ENCODE data around the gene ADGRV1.
"Not testable (repeated sequence)": the region's sequence is repeated elsewhere in the genome, so short reads cannot be mapped to it uniquely, and the experiment has no call there.

Gene ADGRV1

DNA sequence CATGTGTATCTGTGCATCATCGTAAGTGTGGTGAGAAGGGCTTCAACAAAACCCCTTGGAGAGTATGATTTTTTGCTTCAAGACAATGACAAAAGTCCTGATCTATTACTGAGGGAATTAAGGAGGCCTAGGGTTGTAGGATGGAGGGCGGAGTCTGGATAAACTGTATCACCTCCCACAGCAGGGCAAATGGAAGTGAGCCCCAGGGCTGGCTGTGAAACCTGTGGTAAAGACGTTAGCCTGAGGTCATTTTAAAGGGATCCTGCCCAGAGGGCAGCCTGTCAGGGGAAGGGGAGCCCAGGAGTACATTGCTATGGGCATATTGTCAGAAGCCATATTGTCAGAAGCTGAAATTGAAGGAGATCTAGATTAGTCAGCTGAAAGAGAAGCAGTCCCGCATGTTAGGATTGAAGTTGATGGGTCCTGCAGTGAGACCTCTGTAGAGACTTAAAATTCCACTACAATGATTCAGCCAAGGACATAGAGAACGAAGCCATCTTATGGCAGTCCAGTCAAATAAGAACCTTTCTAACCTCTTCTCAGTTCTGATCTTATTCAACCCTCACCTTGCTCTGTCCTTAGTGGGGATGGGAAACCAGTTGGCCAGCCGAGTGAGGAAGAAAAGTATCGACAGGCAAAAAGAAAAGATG lies 26.9 kb downstream of the ADGRV1 start:
- H3K4me3 Mint-ChIP-seq: no peak overlapping the region
- H3K27me3 Mint-ChIP-seq: peaks cover 44 to 46% of the 10 kb centered on the region in 2 donors
- H3K36me3 Mint-ChIP-seq (ENCODE audit: insufficient read depth): no peaks in the 10 kb centered on the region
- no peaks in the 10 kb centered on the region for H3K9me3 Mint-ChIP-seq
- ATAC-seq (replicated peaks) (no peak), DNase-seq (no peak)
- H3K4me1 Mint-ChIP-seq (ENCODE audit: low read depth in 2 of 2): no peaks in the 10 kb centered on the region
- H3K27ac Mint-ChIP-seq: no peak overlapping the region

DNA sequence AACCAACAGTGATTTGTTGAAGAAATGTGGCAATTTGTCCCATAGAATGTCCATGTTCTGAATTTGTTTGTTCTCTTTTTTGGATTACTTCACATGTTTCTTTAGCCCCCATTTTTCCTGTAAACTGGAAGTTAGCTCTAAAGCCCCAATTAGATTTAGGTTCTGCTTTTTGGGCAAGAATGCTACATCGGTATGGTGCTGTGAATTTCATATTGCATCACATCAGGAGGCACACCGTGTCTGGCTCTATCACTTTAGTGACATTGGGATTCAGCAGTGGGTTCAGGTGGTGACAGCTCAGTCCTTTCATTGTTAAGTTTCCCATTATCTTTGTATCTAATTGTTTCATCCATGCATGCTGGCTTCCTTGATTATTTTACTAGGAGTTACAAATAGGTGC lies 27.9 kb downstream of the ADGRV1 start:
- H3K4me3 Mint-ChIP-seq: no peak overlapping the region
- no peak overlapping the region for H3K27ac Mint-ChIP-seq
- no peaks in the 10 kb centered on the region for H3K9me3 Mint-ChIP-seq
- H3K36me3 Mint-ChIP-seq (ENCODE audit: insufficient read depth): no peaks in the 10 kb centered on the region
- no peaks in the 10 kb centered on the region for H3K4me1 Mint-ChIP-seq (ENCODE audit: low read depth in 2 of 2)
- H3K27me3 Mint-ChIP-seq: peaks cover 34 to 37% of the 10 kb centered on the region in 2 donors
- DNase-seq (no peak), ATAC-seq (replicated peaks) (no peak)

DNA sequence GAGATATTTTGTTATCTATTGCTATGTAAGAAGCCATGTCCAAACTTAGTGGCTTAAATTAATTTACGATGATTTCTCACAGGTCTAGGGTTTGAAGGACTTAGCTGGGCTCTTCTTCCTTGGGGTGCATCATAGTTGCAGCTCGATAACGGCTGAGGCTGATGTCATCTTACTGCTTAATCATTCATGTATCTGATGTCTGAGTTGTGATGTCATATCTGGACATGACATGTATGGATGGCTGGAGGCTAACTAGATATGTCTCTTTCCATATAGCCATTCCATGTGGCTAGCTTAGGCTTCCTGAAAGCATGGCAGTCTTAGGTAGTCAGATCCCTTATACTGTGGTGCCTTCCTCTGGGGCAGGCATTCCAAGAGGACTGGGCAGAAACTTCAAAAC lies 31.6 kb downstream of the ADGRV1 start:
- Mint-ChIP-seq H3K4me1 (ENCODE audit: low read depth in 2 of 2) (no peaks in the 10 kb centered on the region), H3K27ac (no peak overlapping the region), H3K9me3 (peaks cover 0 to 2% of the 10 kb centered on the region in 2 donors), H3K4me3 (no peak overlapping the region), H3K27me3 (peaks cover 29% of the 10 kb centered on the region in 2 donors), H3K36me3 (ENCODE audit: insufficient read depth) (no peaks in the 10 kb centered on the region)
- no peak for DNase-seq
- ATAC-seq (replicated peaks): no peak

DNA sequence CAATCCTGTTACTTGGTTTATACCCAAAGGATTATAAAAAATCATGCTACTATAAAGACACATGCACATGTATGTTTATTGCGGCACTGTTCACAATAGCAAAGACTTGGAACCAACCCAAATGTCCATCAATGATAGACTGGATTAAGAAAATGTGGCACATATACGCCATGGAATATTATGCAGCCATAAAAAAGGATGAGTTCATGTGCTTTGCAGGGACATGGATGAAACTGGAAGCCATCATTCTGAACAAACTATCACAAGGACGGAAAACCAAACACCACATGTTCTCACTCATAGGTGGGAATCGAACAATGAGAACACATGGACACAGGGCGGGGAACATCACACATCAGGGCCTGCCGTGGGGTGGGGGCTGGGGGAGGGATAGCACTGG lies 34.5 kb downstream of the ADGRV1 start:
- DNase-seq; H3K4me3 Mint-ChIP-seq; H3K27ac Mint-ChIP-seq; H3K36me3 Mint-ChIP-seq (ENCODE audit: insufficient read depth); H3K4me1 Mint-ChIP-seq (ENCODE audit: low read depth in 2 of 2); ATAC-seq (replicated peaks); H3K9me3 Mint-ChIP-seq: not testable (repeated sequence)
- H3K27me3 Mint-ChIP-seq: peaks cover 13 to 20% of the 10 kb centered on the region in 2 donors

DNA sequence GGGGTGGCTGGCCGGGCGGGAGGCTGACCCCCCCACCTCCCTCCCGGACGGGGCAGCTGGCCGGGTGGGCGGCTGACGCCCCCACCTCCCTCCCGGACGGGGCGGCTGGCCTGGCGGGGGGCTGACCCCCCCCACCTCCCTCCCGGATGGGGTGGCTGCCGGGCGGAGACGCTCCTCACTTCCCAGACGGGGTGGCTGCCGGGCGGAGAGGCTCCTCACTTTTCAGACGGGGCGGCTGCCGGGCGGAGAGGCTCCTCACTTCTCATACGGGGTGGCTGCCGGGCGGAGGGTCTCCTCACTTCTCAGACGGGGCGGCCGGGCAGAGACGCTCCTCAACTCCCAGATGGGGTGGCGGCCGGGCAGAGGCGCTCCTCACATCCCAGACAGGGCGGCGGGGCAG lies 37.2 kb downstream of the ADGRV1 start:
- H3K9me3 Mint-ChIP-seq: not testable (repeated sequence)

DNA sequence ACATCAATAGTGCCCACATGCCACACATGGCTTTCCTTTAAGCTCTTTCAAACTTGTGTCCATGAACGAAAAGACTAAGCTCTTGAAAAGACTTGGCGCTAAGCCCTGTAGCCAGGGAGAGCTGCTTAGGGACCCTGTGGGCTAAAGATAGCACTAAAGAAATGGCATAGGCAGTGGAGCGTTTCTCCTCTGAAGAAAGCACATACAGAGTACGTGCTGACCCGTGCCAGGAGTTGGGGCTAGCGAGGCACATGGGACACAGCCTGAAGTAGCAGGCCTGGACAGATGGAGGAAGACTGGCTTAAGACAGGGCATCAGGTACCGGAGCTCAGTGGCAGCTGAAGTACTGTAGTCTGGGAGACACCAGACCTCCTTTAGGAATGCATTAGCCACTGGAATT lies 39.7 kb downstream of the ADGRV1 start:
- no peak for ATAC-seq (replicated peaks)
- no peak overlapping the region for H3K27ac Mint-ChIP-seq
- no peaks in the 10 kb centered on the region for H3K36me3 Mint-ChIP-seq (ENCODE audit: insufficient read depth)
- DNase-seq: no peak
- H3K4me1 Mint-ChIP-seq (ENCODE audit: low read depth in 2 of 2): no peaks in the 10 kb centered on the region
- no peaks in the 10 kb centered on the region for H3K9me3 Mint-ChIP-seq
- H3K4me3 Mint-ChIP-seq: no peak overlapping the region
- H3K27me3 Mint-ChIP-seq: no peaks in the 10 kb centered on the region

More for the DNA sequence above, 37.2 kb downstream of the ADGRV1 start:
- H3K4me1 Mint-ChIP-seq (ENCODE audit: low read depth in 2 of 2); ATAC-seq (replicated peaks); H3K27ac Mint-ChIP-seq; DNase-seq; H3K4me3 Mint-ChIP-seq; H3K27me3 Mint-ChIP-seq; H3K36me3 Mint-ChIP-seq (ENCODE audit: insufficient read depth): not testable (repeated sequence)

DNA sequence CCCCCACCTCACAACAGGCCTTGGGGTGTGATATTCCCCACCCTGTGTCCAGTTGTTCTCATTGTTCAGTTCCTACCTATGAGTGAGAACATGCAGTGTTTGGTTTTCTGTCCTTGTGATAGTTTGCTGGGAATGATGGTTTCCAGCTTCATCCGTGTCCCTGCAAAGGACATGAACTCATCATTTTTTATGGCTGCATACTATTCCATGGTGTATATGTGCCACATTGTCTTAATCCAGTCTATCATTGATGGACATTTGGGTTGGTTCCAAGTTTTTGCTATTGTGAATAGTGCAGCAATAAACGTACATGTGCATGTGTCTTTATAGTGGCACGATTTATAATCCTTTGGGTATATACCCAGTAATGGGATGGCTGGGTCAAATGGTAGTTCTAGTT lies 41.7 kb downstream of the ADGRV1 start:
- H3K27ac Mint-ChIP-seq; H3K9me3 Mint-ChIP-seq; DNase-seq; H3K4me1 Mint-ChIP-seq (ENCODE audit: low read depth in 2 of 2); ATAC-seq (replicated peaks); H3K27me3 Mint-ChIP-seq; H3K36me3 Mint-ChIP-seq (ENCODE audit: insufficient read depth); H3K4me3 Mint-ChIP-seq: not testable (repeated sequence)

DNA sequence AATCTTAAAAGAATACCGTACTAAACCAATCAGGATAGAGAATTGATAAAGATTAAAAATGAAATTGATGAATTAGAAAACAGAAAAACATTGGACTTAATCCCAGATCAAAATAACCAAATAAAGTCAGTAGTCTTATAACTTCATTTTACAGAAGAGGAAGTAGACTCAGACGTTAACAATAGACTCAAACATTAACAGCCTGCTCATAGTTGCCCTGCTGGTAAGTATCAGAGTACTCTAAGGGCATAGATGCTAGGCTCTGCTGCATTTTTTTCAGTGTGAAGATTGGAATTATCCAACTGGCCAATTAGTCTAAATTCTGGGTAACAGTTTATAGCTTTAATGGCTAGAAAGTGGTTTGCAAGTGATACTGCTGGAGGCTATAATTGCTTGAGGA lies 42.9 kb downstream of the ADGRV1 start:
- Mint-ChIP-seq H3K4me3 (no peak overlapping the region), H3K36me3 (ENCODE audit: insufficient read depth) (no peaks in the 10 kb centered on the region), H3K4me1 (ENCODE audit: low read depth in 2 of 2) (no peaks in the 10 kb centered on the region), H3K9me3 (no peaks in the 10 kb centered on the region), H3K27me3 (peaks cover 5 to 9% of the 10 kb centered on the region in 2 donors), H3K27ac (no peak overlapping the region)
- ATAC-seq (replicated peaks) (no peak), DNase-seq (no peak)

DNA sequence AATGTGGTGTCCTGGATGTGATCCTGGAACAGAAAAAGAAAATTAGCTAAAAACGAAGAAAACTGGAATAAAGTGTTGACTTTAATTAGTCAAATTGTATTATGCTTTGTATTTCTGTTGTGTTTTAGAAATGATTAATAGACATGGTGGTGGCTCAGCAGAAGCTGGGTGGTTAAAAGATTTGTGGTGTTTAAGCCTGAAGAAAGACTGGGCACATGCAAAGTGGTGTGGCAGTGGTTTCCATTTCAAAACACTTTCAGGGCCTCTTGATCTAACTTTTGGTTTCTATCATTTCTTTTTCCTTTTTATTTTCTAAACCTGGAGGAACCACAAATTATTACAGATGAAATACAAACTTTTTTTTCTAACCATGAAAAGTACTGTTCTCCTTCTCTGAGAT lies 44.1 kb downstream of the ADGRV1 start:
- no peaks in the 10 kb centered on the region for H3K9me3 Mint-ChIP-seq
- no peak overlapping the region for H3K4me3 Mint-ChIP-seq
- no peak overlapping the region for H3K27ac Mint-ChIP-seq
- DNase-seq (no peak), ATAC-seq (replicated peaks) (no peak)
- H3K36me3 Mint-ChIP-seq (ENCODE audit: insufficient read depth): no peaks in the 10 kb centered on the region
- no peaks in the 10 kb centered on the region for H3K4me1 Mint-ChIP-seq (ENCODE audit: low read depth in 2 of 2)
- peaks cover 14 to 15% of the 10 kb centered on the region in 2 donors for H3K27me3 Mint-ChIP-seq

DNA sequence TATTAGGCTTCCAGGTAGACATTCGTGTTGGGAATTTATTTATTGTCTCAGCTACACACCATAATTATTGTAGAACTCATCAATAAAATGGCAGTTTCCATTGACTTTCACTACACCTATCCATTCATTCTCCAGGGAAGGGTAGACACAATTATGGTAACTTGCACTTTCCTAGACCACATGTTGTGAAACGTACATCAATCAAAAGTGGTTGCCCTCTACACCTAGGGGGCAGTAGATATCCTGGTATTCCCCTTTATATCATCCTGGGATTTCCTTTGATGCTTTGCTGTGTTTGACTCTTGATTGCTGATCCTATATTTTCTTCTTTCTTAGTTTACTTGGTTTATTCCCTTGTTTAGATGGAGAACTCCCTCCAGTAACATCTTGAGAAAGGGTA lies 47.9 kb downstream of the ADGRV1 start:
- H3K4me3 Mint-ChIP-seq: no peak overlapping the region
- H3K27me3 Mint-ChIP-seq: peaks cover 28 to 29% of the 10 kb centered on the region in 2 donors
- H3K36me3 Mint-ChIP-seq (ENCODE audit: insufficient read depth): no peaks in the 10 kb centered on the region
- H3K9me3 Mint-ChIP-seq: no peaks in the 10 kb centered on the region
- no peaks in the 10 kb centered on the region for H3K4me1 Mint-ChIP-seq (ENCODE audit: low read depth in 2 of 2)
- ATAC-seq (replicated peaks) (no peak), DNase-seq (no peak)
- H3K27ac Mint-ChIP-seq: no peak overlapping the region

DNA sequence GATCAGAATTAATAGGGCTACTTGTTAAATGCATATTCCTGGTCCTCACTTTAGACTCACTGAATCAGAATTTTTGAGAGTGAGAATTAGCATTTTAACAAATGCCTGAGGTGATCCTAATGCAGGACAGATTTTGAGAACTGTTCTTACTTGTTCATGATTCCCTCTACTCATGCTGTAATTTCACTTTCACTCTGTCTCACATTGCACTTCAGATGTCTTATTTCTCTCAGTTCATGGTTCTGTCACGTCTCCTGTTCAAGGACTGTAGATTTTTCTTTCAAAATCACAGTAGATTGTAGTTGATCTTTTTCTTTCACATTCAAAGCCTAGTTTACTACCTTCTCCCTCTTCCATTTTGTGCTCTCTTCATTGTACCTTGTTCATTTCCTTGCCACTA lies 54.3 kb downstream of the ADGRV1 start:
- no peak for ATAC-seq (replicated peaks)

DNA sequence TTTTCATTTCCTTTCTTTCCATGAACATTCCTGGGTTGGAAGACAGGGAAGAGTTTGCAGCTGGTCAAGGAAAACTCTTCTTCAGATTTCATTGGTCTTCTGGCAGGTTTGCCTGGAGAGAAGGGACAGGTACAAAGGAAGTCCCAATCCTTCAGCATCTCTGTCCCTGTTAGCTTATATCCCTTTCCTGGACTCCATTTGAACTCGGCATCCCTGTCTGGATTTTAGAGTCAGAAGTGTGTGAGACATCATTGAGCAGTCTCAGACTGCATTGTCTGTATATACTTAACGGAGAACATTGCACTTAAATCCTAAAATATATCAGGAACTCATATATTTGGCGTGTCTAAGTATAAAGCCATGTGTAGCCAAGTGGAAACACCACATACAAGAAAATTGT lies 54.9 kb downstream of the ADGRV1 start:
- Mint-ChIP-seq H3K27me3 (peaks cover 9 to 13% of the 10 kb centered on the region in 2 donors), H3K9me3 (no peaks in the 10 kb centered on the region), H3K4me3 (no peak overlapping the region), H3K36me3 (ENCODE audit: insufficient read depth) (no peaks in the 10 kb centered on the region), H3K27ac (no peak overlapping the region), H3K4me1 (ENCODE audit: low read depth in 2 of 2) (peaks cover 3 to 7% of the 10 kb centered on the region in 2 donors)
- DNase-seq (no peak), ATAC-seq (replicated peaks) (no peak)

More for the DNA sequence above, 54.3 kb downstream of the ADGRV1 start:
- no peak for DNase-seq
- Mint-ChIP-seq H3K9me3 (no peaks in the 10 kb centered on the region), H3K4me1 (ENCODE audit: low read depth in 2 of 2) (peaks cover 3 to 7% of the 10 kb centered on the region in 2 donors), H3K4me3 (no peak overlapping the region), H3K27me3 (peaks cover 13 to 14% of the 10 kb centered on the region in 2 donors), H3K27ac (no peak overlapping the region), H3K36me3 (ENCODE audit: insufficient read depth) (no peaks in the 10 kb centered on the region)

DNA sequence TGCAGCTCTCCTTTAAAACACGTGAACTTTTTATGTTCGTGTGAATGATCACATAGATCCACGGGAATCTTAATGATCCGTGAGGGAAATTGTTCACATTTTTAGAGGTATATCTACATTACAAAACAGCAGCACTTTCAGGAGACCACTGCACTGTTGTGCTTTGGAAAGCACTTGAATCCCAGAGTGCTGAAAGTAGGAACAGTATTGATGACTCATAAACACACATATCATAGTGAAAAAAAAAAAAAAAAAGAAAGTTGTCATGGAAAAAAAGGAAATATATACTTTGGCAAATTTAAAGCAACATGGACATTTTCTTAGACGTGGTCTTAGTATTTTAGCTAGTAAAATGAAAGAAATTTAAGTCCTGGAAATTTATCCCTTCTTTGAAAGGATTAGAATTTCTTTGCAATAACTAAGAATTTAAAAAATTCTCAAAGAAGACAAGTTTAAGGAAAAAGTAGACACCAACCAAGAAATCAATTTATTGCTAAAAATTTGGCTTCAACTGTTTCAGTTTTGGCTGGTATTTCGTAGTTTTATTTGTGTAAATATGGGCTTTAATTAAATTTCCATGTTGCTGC lies 55.4 kb downstream of the ADGRV1 start:
- H3K9me3 Mint-ChIP-seq: no peaks in the 10 kb centered on the region

DNA sequence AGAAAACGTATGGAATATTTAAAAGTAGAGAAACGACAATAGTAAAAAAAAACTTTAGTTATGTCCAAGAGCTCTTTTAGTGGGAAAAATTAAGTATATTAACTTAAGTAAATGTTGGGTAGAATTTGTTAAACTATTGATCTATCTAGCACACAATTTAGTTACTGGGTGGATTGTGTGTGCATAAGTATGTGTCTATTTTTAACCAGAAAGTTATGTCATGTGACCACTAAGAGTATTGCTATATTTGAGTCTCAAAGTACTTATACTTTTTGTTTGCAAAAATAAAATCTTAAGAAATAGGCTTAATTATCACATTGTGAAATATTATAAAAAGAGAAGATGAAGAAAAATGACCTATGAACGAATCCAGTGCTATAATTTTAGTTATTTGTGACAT lies 56.8 kb downstream of the ADGRV1 start:
- H3K4me1 Mint-ChIP-seq (ENCODE audit: low read depth in 2 of 2): peaks cover 3 to 7% of the 10 kb centered on the region in 2 donors

More for the DNA sequence above, 55.4 kb downstream of the ADGRV1 start:
- Mint-ChIP-seq H3K36me3 (ENCODE audit: insufficient read depth) (no peaks in the 10 kb centered on the region), H3K27me3 (peaks cover 8 to 13% of the 10 kb centered on the region in 2 donors), H3K4me3 (no peak overlapping the region), H3K27ac (no peak overlapping the region), H3K4me1 (ENCODE audit: low read depth in 2 of 2) (peaks cover 3 to 7% of the 10 kb centered on the region in 2 donors)
- ATAC-seq (replicated peaks): no peak
- no peak for DNase-seq

More for the DNA sequence above, 56.8 kb downstream of the ADGRV1 start:
- no peak for DNase-seq
- Mint-ChIP-seq H3K9me3 (no peaks in the 10 kb centered on the region), H3K27me3 (peaks cover 2 to 7% of the 10 kb centered on the region in 2 donors), H3K27ac (no peak overlapping the region), H3K4me3 (no peak overlapping the region), H3K36me3 (ENCODE audit: insufficient read depth) (no peaks in the 10 kb centered on the region)
- ATAC-seq (replicated peaks): no peak

Measured in effector memory CD8-positive, alpha-beta T cell (primary cell).